NCI-H1105 (cell line): ENCODE data around the gene COX6B2.
"Not testable (repeated sequence)": the region's sequence is repeated elsewhere in the genome, so short reads cannot be mapped to it uniquely, and the experiment has no call there.

Experiments used
- DNase-seq: peaks from one replicate; lab custom pipeline; 2025; lab: John Stamatoyannopoulos, UW

COX6B2 gene, protein sequence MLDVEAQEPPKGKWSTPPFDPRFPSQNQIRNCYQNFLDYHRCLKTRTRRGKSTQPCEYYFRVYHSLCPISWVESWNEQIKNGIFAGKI

DNA sequence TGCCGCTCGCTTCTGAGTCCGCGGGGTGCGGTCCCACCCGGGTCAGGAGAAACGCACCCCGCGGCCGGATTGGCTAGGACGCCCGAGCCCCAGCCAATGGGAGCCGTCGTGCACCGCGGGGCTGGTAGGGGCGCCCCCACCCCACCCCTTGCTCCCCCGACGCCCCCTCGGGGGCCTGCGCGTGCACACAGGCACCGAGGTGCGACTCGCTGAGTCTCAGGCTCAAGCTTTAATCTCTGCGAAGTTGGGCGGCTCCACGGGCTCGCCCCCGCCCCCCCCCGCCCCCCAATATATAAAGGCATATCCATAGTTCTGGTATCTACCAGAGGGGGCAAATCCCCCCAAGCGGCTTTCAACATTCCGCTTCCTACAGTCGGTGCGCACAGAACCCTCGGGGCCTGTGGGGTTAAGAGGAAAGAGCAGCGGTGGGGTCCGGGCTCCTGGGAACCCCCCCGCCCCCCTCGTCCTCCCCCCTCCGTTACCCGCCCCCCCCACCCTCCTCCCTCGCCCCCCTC lies at the start of gene COX6B2:
Gene COX6B2 (minus strand): TSS at position 22 of the 515 bp plus-strand sequence. CDS start 198 bp downstream, outside the sequence.
- no peak for DNase-seq

DNA sequence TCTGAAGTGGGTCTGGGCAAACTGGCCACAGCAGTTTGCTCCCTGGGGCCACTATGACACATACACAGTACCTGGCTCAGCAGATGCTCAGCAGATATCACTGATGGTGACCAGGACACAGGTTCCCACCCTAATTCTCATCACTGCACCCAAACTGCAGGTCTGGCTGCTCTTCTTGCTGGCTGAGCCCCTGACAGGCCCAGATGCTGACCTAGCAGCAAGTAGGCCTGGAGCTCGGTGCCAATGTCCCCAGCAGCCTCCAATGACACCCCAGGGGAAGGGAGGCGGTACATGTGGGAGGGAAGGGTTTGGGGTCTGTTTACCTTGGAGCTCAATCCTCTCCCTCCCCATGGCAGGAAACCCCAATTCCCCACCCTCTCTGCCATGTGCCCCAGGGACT lies 48.0 kb upstream of the COX6B2 start:
- no peak for DNase-seq

DNA sequence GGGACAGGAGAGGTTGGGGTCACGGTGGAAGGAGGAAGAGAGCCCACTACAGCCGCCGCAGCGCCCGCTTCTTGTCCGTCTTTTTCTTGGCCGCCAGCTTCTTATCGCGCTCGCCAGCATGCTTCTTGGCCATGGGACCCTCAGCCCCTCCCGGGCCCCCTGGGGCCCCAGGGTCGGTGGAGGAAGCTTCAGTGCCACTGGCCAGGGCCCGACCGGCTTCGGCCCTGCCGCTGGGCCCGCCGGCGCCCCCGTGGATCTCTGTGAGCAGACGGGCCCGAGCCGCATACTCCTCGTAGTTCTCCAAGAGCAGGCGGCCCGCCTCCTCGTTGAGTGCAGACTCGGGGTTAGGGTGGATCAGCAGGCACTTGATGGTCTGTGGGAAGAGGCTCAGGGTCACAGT lies 46.9 kb upstream of the COX6B2 start:
- not testable (repeated sequence) for DNase-seq

DNA sequence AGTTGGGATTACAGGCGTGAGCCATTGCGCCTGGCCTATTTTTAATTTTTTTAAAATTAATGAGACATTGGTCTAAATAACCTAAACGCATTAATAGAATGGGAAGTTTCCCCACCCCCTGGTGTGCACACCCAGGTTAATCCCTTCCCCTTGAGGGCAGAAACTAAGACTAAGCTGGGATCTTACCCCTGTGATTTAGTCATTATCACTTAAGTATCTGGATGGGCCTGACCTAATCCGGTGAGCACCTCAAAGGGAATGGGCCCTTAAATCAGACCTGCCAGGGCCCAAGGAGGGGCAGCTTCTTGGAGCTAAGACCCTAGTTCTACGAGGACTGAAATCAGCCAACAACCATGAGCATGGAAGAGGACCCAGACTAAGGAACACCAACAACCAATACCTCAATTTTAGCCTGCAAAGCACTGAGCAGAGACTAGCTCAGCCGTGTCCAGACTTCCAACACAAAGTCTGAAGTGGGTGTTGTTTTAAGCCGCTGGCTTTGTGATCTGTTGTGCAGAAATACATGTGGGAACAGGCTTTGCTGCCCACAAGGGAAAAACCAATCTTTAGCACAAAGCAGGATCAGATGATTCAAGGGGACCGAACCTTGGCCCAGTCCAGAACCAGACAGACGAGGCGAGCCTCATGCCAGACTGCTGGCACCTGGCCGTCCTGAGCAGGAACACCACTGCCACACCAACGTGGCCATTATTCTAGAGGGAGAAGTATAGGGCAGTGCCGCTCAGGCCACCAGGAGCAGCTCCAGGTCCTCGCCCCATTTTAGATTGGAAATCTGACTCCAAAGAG lies 46.0 kb upstream of the COX6B2 start:
- DNase-seq = no peak

DNA sequence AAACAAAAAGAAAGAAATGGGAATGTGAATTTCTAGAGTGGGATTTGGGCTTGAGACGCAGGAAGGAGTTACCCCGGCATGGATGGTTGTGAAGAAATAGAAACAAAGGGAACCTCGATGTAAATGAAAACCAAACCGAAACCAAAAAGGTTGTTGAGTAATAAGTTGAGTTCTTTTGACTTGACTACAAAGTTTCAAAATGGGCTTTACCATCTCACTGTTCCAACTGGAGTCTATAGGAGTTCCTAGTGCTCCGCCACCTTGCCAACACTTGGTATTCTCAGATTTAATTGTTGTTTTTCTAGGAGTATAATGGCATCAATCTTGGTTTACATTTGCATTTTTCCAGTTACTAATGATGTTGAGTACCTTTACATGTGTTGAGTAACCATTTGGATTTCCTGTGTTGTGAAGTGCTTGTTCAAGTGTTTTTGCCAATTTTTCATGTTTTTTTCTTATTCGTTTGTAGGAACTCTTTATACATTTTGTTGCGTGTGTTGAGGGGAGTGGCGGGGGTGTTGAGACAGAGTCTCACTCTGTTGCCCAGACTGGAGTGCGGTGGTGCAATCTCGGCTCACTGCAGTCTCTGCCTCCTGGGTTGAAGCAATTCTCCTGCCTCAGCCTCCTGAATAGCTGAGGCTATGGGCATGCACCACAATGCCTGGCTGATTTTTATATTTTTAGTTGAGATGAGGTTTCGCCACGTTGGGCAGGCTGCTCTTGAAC lies 43.8 kb upstream of the COX6B2 start:
- DNase-seq = no peak

DNA sequence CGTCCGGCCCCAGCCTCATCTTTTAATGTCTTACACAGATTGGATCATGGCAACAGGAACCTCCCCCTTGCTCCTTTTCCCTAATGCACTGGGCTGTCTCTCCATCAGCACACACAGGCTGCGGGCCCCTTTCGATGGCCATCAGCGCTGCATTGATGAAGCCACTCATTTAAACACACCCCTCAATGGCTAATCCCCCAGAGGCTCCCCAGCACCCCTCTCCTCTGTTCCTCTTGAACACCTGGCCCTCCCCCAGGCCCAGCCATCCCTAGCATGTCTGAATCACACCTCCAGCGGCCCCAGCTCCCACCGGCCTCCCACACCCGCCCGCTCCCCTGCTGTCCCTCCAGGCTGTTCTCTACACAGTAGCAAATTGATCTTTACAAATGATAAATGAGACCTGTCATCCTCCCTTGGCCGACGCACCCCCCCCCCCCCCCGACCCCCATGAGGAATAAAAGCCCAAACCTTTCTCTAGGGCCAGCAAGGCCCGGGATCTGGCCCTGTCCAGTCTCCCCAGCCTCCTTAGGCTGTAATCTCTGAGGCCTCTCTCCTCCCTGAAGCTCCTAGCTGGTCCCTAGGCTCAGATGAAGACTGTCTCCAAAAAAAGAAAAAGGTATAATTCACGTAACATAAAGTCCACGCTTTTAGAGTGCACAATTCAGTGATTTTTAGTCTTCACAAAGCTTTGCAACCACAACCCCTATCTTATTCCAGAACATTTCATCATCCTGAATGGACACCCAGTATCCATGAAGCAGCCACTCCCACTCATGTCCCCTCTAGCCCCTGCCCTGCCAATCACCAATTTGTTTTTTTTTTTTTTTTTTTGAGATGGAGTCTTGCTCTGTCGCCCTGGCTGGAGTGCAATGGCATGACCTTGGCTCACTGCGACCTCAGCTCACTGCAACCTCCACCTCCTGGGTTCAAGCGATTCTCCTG lies 38.6 kb upstream of the COX6B2 start:
- no peak for DNase-seq

DNA sequence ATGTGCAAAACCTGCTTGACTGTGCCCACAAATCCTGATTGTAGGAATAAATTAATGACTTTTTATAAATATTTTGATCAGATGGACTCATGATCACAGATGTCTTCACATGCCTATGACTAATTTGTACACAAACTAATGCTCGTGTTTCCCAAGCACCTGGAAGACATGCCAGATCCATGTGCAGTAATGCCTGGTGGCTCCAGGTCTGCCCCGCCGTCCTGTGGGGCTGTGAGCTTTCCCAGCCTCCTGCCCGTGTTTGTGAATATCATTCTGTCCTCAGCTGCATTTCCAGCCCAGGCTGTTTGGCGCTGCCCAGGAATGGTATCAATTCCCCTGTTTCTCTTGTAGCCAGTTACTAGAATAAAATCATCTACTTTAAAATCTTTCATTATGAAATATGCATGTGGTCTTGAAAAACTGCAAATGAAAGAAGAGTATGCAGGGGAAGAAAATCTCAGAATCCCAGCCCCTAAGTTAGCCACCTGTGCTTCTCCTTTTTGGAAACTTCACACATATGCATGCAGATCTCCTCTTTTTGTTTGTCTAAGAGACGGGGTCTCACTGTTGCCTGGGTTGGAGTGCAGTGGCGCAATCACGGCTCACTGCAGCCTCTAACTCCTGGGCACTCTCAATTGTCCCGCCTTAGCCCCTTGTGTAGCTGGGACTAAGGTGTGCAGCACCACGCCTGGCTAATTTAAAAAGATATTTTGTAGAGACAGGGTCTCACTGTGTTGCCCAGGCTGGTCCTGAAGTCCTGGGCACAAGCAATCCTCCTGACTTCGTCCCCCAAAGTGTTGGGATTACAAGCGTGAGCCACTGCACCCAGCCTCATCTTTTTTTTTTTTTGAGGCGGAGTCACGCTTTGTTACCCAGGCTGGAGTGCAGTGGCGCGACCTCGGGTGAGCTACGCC lies 37.4 kb upstream of the COX6B2 start:
- no peak for DNase-seq

DNA sequence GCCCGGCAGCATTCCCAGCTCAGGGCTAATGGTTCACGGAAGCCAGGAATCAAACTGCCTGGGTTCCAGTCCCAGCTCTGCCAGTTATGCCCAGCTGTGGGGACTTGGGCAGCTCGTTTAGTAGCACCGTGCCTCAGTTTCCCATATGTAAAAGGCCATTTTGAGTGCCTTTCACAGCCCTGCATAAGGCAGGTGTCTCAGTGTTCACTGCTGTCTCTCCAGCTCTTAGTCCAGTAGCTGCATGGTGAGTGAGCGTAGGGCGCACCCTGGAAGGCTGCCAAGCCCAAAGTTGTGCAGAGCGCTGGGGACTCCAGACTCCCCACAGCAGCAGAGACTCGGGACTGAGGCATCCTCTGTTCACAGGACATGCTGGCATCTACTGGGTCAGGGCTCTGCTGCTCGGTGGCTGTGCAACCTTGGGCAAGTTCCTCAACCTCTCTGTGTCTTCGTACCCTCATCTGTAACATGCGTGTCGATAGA lies 36.7 kb upstream of the COX6B2 start:
- no peak for DNase-seq

DNA sequence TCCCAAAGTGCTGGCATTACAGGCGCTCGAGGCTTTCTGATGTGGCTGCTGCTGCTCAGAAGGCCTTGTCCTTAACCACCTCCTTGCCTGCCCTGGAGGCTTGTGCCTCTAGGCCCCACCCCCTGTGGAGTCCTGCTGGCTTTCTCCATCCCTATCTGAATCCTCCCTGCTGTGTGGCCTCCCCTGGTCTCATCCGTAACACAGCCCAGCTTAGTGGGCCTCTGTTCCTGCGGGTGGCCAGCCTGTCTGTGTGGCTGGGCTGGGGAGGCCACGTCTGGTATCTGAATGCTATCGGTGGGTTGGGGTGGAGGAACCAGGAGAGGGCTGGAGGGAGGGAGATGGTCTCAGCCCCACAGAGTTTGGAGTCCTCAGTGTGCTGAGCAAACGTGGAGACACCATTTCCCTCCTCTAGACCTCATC lies 36.0 kb upstream of the COX6B2 start:
- no peak for DNase-seq

DNA sequence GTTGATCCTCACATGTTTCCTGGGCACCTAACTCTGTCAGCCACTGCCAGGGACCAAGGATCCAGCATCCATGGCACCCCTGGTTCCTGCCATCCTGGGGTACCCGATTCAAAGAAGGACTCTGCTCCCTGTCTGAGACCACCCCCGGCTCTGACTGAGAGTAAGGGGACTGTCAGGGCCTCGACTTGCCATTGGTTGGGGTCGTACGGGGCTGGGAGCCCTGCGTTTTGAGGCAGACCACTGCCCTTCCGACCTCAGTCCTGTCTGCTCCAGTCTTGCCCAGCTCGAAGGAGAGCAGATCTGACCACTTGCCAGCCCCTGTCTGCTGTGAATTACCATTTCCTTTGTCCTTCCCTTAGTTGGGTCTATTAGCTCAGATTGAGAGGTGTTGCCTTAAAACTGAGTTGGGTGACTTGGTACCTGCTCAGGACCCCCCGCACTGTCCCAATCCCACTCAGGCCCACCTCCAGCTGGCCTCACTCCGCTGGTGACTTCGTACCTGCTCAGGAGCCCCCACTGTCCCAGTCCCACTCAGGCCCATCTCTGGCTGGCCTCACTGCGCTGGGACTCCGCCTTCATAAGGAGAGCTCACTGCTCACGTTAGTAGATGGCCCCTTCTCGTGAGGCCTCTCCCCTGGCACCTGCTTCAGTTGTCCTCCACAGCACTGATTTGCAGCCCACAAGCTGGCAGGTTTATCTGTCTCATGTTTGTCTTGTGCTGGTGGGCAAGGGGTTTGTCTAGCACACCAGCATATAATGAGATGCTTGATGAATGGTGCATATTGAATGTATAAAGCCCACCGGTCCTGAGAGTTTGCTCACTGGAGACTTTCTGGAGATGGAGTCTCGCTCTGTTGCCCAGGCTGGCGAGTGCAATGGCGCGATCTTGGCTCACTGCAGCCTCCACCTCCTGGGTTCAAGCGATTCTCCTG lies 35.1 kb upstream of the COX6B2 start:
- no peak for DNase-seq

DNA sequence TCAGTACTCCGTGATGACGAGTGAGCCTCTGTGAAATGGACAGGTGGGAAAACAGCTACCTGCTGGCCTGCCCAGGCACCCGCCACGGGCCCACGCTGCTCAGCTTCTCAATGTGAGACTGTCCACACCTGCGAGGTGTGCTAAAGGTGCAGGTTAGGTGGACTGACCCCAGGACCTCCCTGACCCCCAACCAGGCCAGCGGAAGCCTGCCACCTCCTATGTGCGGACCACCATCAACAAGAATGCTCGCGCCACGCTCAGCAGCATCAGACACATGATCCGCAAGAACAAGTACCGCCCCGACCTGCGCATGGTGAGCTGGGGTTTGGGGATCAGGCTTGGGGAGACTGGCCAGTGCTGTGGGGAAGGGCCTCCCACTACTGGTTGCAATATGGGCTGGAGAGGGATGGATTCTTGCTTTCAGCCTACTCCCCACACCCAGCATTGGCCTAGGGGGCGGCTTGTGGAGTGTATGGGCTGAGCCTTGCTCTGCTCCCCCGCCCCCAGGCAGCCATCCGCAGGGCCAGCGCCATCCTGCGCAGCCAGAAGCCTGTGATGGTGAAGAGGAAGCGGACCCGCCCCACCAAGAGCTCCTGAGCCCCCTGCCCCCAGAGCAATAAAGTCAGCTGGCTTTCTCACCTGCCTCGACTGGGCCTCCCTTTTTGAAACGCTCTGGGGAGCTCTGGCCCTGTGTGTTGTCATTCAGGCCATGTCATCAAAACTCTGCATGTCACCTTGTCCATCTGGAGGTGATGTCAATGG lies 33.4 kb upstream of the COX6B2 start:
- no peak for DNase-seq

DNA sequence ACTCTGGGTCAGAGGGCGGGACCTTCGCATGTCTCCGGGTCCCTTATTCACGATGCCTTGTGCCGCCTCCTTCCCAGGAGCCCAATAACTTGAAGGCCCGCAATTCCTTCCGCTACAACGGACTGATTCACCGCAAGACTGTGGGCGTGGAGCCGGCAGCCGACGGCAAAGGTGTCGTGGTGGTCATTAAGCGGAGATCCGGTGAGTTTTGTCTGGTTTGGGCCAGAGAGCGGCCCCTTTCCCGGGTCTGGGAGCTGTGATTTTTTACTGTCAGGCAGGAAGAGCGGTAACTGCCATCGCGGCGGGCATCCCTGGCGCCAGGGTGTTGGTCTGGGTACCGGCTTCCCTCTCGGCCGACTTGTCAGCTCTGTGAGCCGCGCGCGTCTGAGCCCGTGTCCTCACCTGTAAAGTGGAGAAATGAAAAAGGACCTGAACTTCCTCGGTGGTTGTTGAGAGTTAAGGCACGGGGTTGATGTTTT lies 32.0 kb upstream of the COX6B2 start:
- DNase-seq = no peak

DNA sequence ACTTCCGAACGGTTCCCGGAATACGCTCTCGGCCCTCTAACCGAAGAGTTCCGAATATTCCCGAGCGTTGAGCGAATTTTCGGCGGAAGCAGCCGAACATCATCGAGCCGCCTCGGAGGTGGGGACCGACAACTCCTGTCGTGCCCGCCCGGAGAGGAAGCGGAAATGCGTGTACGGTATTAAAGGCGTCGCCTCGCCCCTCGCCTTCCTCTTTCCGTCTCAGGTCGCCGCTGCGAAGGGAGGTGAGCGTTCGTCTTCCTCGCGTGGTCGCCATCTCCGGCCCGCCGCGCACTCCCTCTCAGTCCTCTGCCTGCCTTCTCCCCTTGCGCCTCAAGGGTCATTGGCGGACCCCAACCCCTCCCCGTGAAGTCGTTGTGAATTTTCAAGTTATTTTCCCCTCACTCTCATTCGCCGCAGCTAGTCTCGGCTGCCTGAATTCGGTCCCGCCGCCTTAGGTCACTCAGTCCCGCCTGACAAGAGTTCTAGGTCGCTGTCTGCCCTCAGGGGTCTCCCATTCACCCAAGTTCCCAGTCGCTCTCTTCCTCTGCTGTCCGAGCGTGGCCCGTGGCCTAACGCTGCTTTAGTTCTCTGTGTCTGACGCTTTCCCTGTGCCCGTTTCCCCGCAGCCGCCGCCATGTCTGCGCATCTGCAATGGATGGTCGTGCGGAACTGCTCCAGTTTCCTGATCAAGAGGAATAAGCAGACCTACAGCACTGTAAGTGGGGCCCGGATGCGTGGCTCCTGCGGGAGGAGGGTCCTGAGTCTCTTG lies 31.4 kb upstream of the COX6B2 start, which contains the start of gene RPL28:
Gene RPL28 (plus strand): TSS at position 209 of the 769 bp plus-strand sequence. CDS start 426 bp downstream, at position 635.
- peak; percentile 99 for DNase-seq

DNA sequence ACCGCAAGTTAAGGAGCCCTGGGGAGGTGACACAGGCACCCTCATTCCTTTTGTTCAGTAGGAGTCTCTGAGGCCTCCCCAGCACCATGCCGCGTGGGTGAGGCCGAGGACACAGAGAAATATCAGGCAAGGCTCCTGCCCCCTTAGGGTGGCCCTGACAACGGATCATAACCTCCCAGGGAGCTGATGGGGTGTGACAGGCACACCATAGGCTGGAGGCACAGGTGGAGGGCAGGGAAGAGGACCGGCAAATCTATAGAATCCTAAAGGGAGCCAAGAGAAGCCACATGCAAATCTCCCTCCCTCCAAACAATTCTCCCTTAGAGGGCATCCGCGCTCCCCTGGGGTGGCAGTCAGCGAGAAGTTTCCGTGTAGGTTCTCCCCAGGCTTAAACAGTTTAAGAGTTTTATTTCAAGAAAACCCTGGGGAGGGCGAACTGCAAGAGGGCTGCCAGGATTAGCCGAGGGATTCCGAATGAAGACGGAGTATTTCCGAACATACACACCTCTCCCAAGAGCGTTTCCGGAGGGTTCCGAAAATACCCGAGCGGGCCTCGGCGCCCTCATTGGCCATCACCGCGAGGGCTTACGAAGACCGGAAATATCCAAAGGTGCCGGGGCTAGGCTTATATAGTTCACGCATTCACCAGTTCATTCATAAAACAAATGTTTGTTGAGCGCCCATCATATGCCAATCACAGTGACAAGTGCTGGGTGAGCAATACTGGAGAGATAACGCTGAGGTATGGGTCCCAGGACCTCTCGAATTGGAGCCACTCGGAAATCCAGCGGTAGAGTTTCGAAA lies 30.6 kb upstream of the COX6B2 start:
- peak; percentile 97 for DNase-seq

DNA sequence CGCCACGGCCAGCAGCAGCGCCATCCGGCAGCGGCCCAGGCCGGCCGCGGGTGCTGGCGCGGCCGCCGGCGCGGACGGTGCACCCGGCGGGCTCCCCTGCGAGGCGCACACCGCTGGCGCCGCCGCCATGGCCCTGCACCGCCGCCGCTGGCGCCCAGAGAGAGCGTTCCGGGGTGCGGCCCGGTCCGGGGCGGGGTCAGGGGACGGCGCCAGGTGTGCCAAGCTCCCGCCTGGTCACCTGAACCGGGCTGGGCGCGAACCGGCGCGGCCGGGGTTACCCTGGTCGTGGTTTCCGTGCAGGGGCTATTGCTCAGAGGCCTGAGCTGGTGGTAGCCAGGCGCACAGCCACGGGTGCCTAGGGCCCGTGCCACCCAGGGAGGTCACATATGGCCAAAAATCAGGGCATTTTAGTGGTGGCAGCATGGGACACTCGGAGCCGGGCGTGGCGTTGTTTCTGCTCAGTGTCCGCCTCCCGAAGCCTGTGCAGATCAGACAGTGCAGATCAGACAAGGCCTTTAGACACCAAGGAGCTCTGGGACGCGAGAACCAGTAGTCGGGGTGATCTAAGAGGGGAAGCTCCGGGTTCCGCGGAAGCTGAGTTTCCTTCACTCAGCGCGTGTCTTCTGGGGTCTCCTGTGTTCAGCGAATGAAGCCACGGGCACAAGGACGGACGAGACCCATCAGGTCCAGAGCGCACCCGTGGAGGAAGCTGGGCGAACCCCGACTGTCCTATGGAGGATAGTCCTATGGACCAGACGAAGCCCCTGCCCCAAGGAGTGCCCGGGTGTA lies 29.8 kb upstream of the COX6B2 start, which contains the start of gene TMEM238:
Gene TMEM238 (minus strand): TSS at position 162 of the 789 bp plus-strand sequence. CDS start 33 bp downstream, at position 129.
- peak; percentile 12 for DNase-seq
